Immature natural killer cell (primary cell): ENCODE data around the gene RUNX1. TPM values are rescaled to one million over a fixed set of nuclear protein-coding genes. Genes with fewer than 3 reads are reported as not detected.

Experiments
- DNase-seq, 3 donors: peaks; one replicate each; pipeline ENCODE4 v3.0.0; 2022; ENCODE audit warnings: mixed read lengths in 1 of 3
- H3K27ac Mint-ChIP-seq, 6 donors: one replicate each; pipeline ENCODE4 v1.8.0; 2020; ENCODE audit warnings: mixed read lengths in 6 of 6, mild to moderate bottlenecking in 5 of 6, inconsistent platforms in 4 of 6, moderate library complexity in 3 of 6
- H3K27me3 Mint-ChIP-seq, 3 donors: one replicate each; pipeline ENCODE4 v1.8.0; 2020 to 2021; ENCODE audit warnings: low read depth in 3 of 3, mild to moderate bottlenecking in 3 of 3, mixed read lengths in 3 of 3, moderate library complexity in 3 of 3, inconsistent platforms in 1 of 3
- H3K36me3 Mint-ChIP-seq, 3 donors: one replicate each; pipeline ENCODE4 v1.8.0; 2020; ENCODE audit warnings: mixed read lengths in 3 of 3, inconsistent platforms in 2 of 3, mild to moderate bottlenecking in 2 of 3
- H3K4me1 Mint-ChIP-seq, 2 donors: one replicate each; pipeline ENCODE4 v1.8.0; 2020; ENCODE audit warnings: inconsistent platforms in 2 of 2, mild to moderate bottlenecking in 2 of 2, mixed read lengths in 2 of 2, moderate library complexity in 1 of 2
- H3K4me3 Mint-ChIP-seq, 5 donors: one replicate each; pipeline ENCODE4 v1.8.0; 2020; ENCODE audit warnings: mild to moderate bottlenecking in 5 of 5, mixed read lengths in 5 of 5, inconsistent platforms in 3 of 5, moderate library complexity in 3 of 5
- H3K9me3 Mint-ChIP-seq, 6 donors: one replicate each; pipeline ENCODE4 v1.8.0; 2020; ENCODE audit warnings: mild to moderate bottlenecking in 6 of 6, mixed read lengths in 6 of 6, inconsistent platforms in 4 of 6, moderate library complexity in 3 of 6
- polyA plus RNA-seq, 3 donors: library from polyadenylated mRNA; unstranded; fragments of 300-500 nt; fragmentation: Illumina TruSeq; gene quantifications; one replicate each; pipeline ENCODE4 v1.2.3, GENCODE V29; 2021

RUNX1 gene
- polyA plus RNA-seq, 3 donors from 2014 or later, result 6.2 to 25.2 (median 10.6) TPM

DNA sequence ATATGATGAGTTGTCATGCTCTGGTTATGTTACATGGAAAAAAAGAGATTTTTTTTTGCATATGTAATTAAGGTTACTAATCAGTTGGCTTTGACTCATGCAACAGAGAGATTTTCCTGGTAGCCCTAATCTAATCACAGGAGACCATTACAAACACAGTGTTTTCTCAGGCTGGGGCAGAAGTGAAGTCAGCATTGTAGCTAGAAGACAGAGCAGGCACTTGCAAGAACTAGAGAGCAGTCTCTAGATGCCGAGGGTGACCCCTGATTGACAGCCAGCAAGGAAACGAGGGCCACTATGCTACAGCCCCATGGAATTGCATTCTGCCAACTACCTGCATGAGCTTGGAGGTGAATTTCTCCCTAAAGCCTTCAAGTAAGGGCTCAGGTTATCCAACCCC is 151.3 kb downstream of the RUNX1 start:
- peaks cover 0 to 2% (median 2%) of the 10 kb centered on the region in 3 donors for H3K27me3 Mint-ChIP-seq
- peaks cover 17 to 26% of the 10 kb centered on the region in 2 donors for H3K4me1 Mint-ChIP-seq
- peaks cover 0 to 4% (median 4%) of the 10 kb centered on the region in 3 donors for H3K36me3 Mint-ChIP-seq
- no peak for DNase-seq
- H3K4me3 Mint-ChIP-seq, result no peak overlapping the region
- no peak overlapping the region for H3K27ac Mint-ChIP-seq
- H3K9me3 Mint-ChIP-seq, result peaks cover 0 to 5% (median 0%) of the 10 kb centered on the region in 6 donors

- peaks cover 4 to 8% (median 7%) of the 10 kb centered on the region in 3 donors for H3K27me3 Mint-ChIP-seq
- no peak overlapping the region for H3K4me3 Mint-ChIP-seq
- peaks cover 0 to 4% (median 0%) of the 10 kb centered on the region in 3 donors for H3K36me3 Mint-ChIP-seq
- no peak overlapping the region for H3K27ac Mint-ChIP-seq
- peaks cover 0 to 5% (median 0%) of the 10 kb centered on the region in 6 donors for H3K9me3 Mint-ChIP-seq
- H3K4me1 Mint-ChIP-seq, result peaks cover 25 to 32% of the 10 kb centered on the region in 2 donors
- no peak for DNase-seq
Observed at GRCh38 chr21:34894401-34894800, 154.7 kb downstream of the RUNX1 start.

GRCh38 chr21:34892209-34892608 is 156.9 kb downstream of the RUNX1 start:
- no peak overlapping the region for H3K27ac Mint-ChIP-seq
- peaks cover 32 to 43% of the 10 kb centered on the region in 2 donors for H3K4me1 Mint-ChIP-seq
- peaks cover 14 to 19% (median 17%) of the 10 kb centered on the region in 3 donors for H3K27me3 Mint-ChIP-seq
- peak in 2 of 3 donors; percentile 17 to 24 for DNase-seq
- H3K36me3 Mint-ChIP-seq, result peaks cover 0 to 4% (median 3%) of the 10 kb centered on the region in 3 donors
- H3K9me3 Mint-ChIP-seq, result peaks cover 0 to 3% (median 0%) of the 10 kb centered on the region in 6 donors
- peak overlapping the region in 4 of 5 donors; percentile 53 to 93 (median 72) for H3K4me3 Mint-ChIP-seq

- peak overlapping the region; percentile 53 to 93 (median 68) for H3K4me3 Mint-ChIP-seq
- no peak for DNase-seq
- peaks cover 0 to 1% (median 0%) of the 10 kb centered on the region in 6 donors for H3K9me3 Mint-ChIP-seq
- H3K27me3 Mint-ChIP-seq, result peaks cover 14 to 19% (median 17%) of the 10 kb centered on the region in 3 donors
- H3K27ac Mint-ChIP-seq, result peak overlapping the region in 1 of 6 donors; percentile 33
- peaks cover 0 to 3% (median 1%) of the 10 kb centered on the region in 3 donors for H3K36me3 Mint-ChIP-seq
- H3K4me1 Mint-ChIP-seq, result peaks cover 34 to 49% of the 10 kb centered on the region in 2 donors
Observed at GRCh38 chr21:34891613-34891943, 157.5 kb downstream of the RUNX1 start.

GRCh38 chr21:34890724-34891612 is 158.1 kb downstream of the RUNX1 start:
- Mint-ChIP-seq H3K36me3 (peaks cover 0 to 3% (median 0%) of the 10 kb centered on the region in 3 donors), H3K4me3 (peak overlapping the region; percentile 58 to 93 (median 75)), H3K27me3 (peaks cover 17 to 19% (median 18%) of the 10 kb centered on the region in 3 donors), H3K4me1 (peaks cover 39 to 55% of the 10 kb centered on the region in 2 donors), H3K27ac (peak overlapping the region in 1 of 6 donors; percentile 33), H3K9me3 (no peaks in the 10 kb centered on the region)
- DNase-seq, result no peak

- Mint-ChIP-seq H3K36me3 (peaks cover 0 to 3% (median 0%) of the 10 kb centered on the region in 3 donors), H3K27ac (no peak overlapping the region), H3K4me3 (peak overlapping the region; percentile 58 to 93 (median 75)), H3K9me3 (no peaks in the 10 kb centered on the region), H3K27me3 (peaks cover 17 to 24% (median 21%) of the 10 kb centered on the region in 3 donors), H3K4me1 (peaks cover 41 to 61% of the 10 kb centered on the region in 2 donors)
- DNase-seq, result no peak
Observed at GRCh38 chr21:34890470-34890723, 158.7 kb downstream of the RUNX1 start.

DNA sequence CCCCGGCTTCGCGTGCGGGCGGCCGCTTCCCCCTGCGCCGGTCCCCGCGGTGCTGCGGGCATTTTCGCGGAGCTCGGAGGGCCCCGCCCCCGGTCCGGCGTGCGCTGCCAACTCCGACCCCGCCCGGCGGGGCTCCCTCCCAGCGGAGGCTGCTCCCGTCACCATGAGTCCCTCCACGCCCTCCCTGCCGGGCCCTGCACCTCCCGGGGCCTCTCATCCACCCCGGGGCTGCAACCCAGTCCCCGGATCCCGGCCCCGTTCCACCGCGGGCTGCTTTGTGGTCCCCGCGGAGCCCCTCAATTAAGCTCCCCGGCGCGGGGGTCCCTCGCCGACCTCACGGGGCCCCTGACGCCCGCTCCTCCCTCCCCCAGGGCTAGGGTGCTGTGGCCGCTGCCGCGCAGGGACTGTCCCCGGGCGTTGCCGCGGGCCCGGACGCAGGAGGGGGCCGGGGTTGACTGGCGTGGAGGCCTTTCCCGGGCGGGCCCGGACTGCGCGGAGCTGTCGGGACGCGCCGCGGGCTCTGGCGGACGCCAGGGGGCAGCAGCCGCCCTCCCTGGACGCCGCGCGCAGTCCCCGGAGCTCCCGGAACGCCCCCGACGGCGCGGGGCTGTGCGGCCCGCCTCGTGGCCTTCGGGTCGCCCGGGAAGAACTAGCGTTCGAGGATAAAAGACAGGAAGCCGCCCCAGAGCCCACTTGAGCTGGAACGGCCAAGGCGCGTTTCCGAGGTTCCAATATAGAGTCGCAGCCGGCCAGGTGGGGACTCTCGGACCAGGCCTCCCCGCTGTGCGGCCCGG is 159.2 kb downstream of the RUNX1 start:
- Mint-ChIP-seq H3K27me3 (peaks cover 17 to 26% (median 21%) of the 10 kb centered on the region in 3 donors), H3K4me3 (peak overlapping the region; percentile 38 to 93 (median 75)), H3K4me1 (peaks cover 44 to 64% of the 10 kb centered on the region in 2 donors), H3K36me3 (peaks cover 0 to 3% (median 0%) of the 10 kb centered on the region in 3 donors), H3K27ac (peak overlapping the region in 1 of 6 donors; percentile 74), H3K9me3 (no peaks in the 10 kb centered on the region)
- peak; percentile 72 to 77 (median 74) for DNase-seq

DNA sequence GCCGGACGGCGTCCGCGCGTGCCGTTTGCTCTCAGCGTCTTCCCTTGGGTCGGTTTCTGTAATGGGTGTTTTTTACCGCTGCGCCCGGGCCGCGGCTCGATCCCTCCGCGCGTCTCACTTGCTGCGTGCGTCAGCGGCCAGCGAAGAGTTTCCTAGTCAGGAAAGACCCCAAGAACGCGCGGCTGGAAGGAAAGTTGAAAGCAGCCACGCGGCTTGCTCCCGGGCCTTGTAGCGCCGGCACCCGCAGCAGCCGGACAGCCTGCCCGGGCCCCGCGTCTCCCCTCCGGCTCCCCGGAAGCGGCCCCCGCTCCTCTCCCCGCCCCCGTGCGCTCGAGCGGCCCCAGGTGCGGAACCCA is 159.8 kb downstream of the RUNX1 start:
- peak; percentile 59 to 64 (median 60) for DNase-seq
- H3K27ac Mint-ChIP-seq, result peak overlapping the region; percentile 74 to 94 (median 94)
- H3K4me1 Mint-ChIP-seq, result peaks cover 46 to 69% of the 10 kb centered on the region in 2 donors
- H3K36me3 Mint-ChIP-seq, result peaks cover 0 to 3% (median 0%) of the 10 kb centered on the region in 3 donors
- H3K27me3 Mint-ChIP-seq, result peaks cover 17 to 26% (median 19%) of the 10 kb centered on the region in 3 donors
- no peaks in the 10 kb centered on the region for H3K9me3 Mint-ChIP-seq
- peak overlapping the region; percentile 91 to 95 (median 92) for H3K4me3 Mint-ChIP-seq

DNA sequence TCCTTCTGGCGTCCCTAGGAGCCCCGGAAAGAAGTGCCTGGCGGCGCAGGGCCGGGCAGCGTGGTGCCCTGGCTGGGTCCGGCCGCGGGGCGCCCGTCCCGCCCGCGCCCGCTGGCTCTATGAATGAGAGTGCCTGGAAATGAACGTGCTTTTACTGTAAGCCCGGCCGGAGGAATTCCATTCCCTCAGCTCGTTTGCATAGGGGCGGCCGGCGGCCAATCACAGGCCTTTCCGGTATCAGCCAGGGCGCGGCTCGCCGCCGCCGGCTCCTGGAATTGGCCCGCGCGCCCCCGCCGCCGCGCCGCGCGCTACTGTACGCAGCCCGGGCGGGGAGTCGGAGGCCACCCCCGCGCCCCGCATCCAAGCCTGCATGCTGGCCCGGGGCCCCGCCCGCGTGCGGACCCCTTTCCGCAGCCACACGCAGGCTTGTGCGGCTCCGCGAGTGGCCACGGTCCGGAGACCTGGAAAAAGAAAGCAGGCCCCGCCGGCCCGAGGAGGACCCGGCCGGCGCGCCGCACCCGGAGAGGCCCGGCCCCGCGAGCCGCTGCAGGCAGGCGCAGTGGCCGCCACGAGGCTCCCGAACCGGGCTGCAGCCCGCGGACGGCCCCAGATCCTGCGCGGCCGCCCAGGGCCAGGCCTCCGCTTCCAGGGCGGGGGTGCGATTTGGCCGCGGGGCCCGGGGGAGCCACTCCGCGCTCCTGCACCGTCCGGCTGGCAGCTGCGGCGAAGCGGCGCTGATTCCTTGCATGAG is 160.4 kb downstream of the RUNX1 start:
- Mint-ChIP-seq H3K9me3 (no peaks in the 10 kb centered on the region), H3K27ac (peak overlapping the region; percentile 93 to 99 (median 98)), H3K4me1 (peaks cover 43 to 70% of the 10 kb centered on the region in 2 donors), H3K4me3 (peak overlapping the region; percentile 92 to 98 (median 95)), H3K36me3 (peaks cover 0 to 3% (median 0%) of the 10 kb centered on the region in 3 donors), H3K27me3 (peaks cover 17 to 26% (median 19%) of the 10 kb centered on the region in 3 donors)
- DNase-seq, result peak; percentile 75 to 77 (median 76)

DNA sequence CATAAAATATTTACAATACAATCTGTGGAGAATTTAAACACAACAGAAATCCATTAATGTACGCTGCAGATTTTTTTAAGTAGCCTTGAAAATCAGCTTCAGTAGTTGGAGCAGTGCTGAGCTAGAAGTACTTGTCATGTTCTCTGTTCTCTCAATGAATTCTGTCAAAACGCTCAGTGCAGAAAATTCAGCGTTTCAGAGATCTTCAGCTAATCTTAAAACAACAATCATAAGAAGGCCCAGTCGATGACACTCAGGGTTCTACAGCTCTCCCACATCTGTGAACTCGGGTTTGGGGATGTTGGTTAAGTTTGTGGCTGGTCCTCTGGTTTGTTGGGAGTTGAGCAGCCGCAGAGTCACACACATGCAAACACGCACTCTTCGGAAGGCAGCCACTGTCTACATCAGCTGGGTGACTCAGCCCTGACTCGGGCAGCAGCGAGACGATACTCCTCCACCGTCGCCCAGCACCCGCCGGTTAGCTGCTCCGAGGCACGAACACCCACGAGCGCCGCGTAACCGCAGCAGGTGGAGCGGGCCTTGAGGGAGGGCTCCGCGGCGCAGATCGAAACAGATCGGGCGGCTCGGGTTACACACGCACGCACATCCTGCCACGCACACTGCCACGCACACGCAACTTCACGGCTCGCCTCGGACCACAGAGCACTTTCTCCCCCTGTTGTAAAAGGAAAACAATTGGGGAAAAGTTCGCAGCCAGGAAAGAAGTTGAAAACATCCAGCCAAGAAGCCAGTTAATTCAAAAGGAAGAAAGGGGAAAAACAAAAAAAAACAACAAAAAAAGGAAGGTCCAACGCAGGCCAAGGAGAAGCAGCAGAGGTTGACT is 161.2 kb downstream of the RUNX1 start:
- Mint-ChIP-seq H3K4me3 (peak overlapping the region; percentile 86 to 98 (median 90)), H3K36me3 (peaks cover 0 to 3% (median 0%) of the 10 kb centered on the region in 3 donors), H3K9me3 (no peaks in the 10 kb centered on the region), H3K27ac (peak overlapping the region; percentile 89 to 99 (median 98)), H3K27me3 (peaks cover 17 to 26% (median 19%) of the 10 kb centered on the region in 3 donors), H3K4me1 (peaks cover 45 to 71% of the 10 kb centered on the region in 2 donors)
- peak; percentile 82 to 86 (median 83) for DNase-seq

GRCh38 chr21:34887105-34887442 is 162.0 kb downstream of the RUNX1 start:
- peaks cover 47 to 73% of the 10 kb centered on the region in 2 donors for H3K4me1 Mint-ChIP-seq
- H3K9me3 Mint-ChIP-seq, result no peaks in the 10 kb centered on the region
- peak overlapping the region; percentile 86 to 98 (median 90) for H3K4me3 Mint-ChIP-seq
- peaks cover 0 to 3% (median 0%) of the 10 kb centered on the region in 3 donors for H3K36me3 Mint-ChIP-seq
- no peak for DNase-seq
- peaks cover 17 to 26% (median 19%) of the 10 kb centered on the region in 3 donors for H3K27me3 Mint-ChIP-seq
- peak overlapping the region in 5 of 6 donors; percentile 28 to 99 (median 58) for H3K27ac Mint-ChIP-seq
